ENCODE measurements around the gene ATR.

DNA sequence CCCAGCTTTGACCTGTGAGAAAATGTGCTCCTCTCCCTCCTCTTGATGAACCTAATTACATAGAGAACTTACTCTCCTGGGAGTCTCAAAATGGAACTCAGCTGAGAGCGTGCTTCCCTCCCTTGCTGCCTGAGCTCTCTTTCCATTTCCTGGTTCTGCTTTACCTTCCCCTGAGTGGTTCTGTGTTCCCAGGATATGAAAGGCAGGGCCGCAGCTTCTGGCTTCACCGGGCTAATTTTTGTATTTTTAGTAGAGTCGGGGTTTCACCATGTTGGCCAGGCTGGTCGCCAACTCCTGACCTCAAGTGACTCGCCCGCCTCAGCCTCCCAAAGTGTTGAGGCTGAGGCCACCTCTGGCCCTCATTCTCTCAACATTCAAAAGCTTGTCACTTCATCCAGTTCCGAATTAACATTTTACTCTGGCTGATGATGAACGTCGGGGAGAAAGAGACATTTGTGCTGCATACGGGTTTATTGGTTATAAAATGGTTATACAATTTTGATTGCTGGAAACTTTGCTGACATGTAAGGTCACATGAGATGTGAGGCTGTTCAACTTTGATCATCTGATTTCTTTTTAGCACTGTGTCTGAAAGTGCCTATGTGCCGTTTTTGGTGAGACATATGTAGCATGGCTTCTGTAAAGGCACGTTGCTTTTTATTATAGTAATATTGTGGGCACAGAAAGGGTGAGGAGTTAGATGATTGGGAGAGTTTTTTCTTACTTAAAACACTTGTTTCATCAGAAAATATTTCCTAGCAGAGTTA lies 24.3 kb upstream of the ATR start:
- TF ChIP-seq, protein P1, sequence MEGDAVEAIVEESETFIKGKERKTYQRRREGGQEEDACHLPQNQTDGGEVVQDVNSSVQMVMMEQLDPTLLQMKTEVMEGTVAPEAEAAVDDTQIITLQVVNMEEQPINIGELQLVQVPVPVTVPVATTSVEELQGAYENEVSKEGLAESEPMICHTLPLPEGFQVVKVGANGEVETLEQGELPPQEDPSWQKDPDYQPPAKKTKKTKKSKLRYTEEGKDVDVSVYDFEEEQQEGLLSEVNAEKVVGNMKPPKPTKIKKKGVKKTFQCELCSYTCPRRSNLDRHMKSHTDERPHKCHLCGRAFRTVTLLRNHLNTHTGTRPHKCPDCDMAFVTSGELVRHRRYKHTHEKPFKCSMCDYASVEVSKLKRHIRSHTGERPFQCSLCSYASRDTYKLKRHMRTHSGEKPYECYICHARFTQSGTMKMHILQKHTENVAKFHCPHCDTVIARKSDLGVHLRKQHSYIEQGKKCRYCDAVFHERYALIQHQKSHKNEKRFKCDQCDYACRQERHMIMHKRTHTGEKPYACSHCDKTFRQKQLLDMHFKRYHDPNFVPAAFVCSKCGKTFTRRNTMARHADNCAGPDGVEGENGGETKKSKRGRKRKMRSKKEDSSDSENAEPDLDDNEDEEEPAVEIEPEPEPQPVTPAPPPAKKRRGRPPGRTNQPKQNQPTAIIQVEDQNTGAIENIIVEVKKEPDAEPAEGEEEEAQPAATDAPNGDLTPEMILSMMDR (conservative IDR thresholded peaks at IDR 0.05 in 1 of 2, IDR thresholded peaks at IDR 0.05 in 1 of 2; ENCODE audit: low read depth in 1 of 2, low read length in 2 of 2): no peak
- TF ChIP-seq EZH2 (IDR thresholded peaks at IDR 0.05; ENCODE audit: low read length, missing control alignments): no peak
